HG03520 (cell line): ENCODE measurements around the gene SOWAHD.
"Not testable (repeated sequence)": the region's sequence is repeated elsewhere in the genome, so short reads cannot be mapped to it uniquely, and the experiment has no call there.

Experiments used
- ATAC-seq: cut with Tn5 transposase; IDR thresholded peaks from one replicate; pipeline ENCODE4 v1.9.1; 2021; ENCODE audit warnings: mild to moderate bottlenecking, moderate library complexity; ENCODE audit not compliant: unreplicated experiment

SOWAHD gene

GRCh38 chrX:119757646-119757978, 776 bp upstream of the SOWAHD start:
- no peak for ATAC-seq

- no peak for ATAC-seq
Observed at GRCh38 chrX:119758731-119759247, 401 bp downstream of the SOWAHD start.

DNA sequence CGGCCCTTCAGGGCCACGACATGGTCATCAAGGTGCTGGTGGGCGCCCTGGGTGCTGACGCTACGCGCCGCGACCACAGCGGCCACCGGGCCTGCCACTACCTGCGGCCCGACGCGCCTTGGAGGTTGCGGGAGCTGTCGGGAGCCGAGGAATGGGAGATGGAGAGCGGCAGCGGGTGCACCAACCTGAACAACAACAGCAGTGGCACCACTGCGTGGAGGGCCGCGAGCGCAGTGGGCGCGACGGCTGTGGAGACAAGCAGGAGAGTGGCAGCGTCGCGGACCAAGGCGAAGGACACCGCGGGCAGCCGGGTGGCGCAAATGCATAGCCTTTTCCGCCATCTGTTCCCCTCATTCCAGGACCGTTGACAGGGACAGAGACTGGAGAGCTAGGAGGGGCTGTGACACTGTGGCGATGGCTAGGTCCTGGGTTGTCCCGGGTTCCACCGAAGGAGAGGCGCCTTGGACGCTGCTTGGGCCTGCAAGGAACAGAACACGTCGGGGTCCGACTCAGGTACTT, 919 bp downstream of the SOWAHD start:
- ATAC-seq = no peak

- no peak for ATAC-seq
Observed at GRCh38 chrX:119760026-119760877, 1.9 kb downstream of the SOWAHD start.

- ATAC-seq = no peak
Observed at GRCh38 chrX:119762718-119763117, 4.3 kb downstream of the SOWAHD start.

- no peak for ATAC-seq
Observed at GRCh38 chrX:119763181-119763580, 4.8 kb downstream of the SOWAHD start.

DNA sequence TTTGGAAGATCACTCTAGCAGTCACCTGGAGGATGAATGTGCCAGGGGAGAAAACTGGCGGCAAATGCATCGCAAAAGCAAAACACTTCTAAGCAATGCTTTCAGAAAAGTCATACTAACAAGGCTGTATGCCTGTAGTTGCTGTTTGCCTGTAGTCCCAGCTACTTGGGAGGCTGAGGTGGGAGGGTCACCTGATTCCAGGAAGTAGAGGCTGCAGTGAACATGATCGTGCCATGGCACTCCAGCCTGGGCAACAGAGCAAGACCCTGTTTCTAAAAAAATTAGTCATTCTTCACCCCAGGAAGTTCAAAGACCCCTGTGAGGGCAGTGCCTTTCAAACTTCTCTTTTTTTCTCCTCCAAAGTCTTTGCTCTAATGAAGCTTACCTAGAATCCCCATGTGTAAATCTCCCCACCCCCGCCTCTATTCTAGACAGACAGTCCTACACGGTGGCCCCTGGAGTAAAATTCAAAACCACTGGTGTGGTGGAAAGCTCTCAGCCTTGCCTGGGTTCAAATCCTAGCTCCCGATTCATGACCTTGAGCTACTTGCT, 5.5 kb downstream of the SOWAHD start:
- no peak for ATAC-seq

DNA sequence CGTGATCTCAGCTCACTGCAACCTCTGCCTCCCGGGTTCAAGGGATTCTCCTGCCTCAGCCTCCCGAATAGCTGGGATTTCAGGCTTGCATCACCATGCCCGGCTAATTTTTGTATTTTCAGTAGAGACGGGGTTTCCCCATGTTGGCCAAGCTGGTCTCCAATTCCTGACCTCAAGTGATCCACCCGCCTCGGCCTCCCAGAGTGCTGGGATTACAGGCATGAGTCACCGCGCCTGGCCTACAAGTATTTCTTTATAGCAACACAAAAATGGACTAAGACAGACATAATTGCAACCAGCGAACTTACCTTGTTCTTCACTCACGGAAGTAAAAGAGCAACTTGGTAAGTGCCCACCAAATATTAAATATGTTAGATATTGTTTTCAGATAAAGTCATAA, 10.0 kb downstream of the SOWAHD start:
- not testable (repeated sequence) for ATAC-seq

GRCh38 chrX:119769388-119769787, 11.0 kb downstream of the SOWAHD start:
- ATAC-seq = not testable (repeated sequence)

DNA sequence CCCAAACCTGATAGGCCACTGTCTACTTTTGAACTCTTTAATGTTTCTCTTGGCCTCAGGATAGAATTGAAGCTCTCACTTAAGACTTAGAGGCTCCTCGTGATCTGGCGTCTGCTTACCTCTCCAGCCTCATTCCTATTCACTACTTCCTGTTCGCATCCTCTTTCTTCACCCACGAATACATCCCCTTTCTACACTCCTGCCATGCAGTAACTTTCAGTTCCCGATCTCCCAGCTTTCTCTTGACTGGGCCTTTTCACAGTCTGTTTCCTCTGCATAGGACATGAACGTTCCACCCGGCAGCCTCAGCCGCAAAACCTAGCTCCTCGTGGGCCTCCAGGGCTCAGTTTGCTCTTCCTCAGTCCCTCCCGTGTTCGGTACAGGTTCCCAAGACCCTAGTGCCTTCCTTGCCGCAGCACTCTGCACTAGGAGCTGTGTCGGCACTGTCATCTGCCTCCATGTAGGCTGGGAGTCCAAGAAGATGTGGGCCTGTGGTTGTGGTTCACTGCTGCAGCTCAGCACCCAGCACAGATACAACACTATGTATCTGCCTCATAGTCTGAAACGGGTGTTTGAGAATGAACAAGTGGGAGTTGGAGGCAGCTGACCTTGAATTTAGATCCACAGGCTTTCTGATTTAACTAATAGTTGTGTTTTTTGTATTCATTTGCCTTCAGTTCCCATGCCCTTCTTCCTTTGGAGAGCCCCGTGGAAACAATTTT, 17.3 kb downstream of the SOWAHD start:
- ATAC-seq = no peak

DNA sequence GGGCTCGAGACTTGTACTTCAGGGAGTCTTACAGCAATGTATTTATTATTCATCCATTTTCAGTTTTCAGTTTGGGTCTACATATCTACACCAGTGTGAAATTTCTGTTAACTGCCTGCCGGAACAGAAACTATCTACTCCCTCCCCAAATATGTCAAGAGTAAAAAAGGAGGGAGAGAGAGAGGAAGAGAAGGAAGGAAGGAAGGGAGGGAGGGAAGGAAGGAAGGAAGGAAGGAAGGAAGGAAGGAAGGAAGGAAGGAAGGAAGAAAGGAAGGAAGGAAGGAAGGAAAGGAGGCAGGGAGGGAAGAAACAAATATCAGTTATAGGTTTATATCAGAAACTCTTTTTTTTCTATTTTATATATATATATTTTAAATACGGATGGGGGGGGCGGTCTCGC, 20.4 kb downstream of the SOWAHD start:
- no peak for ATAC-seq

GRCh38 chrX:119783026-119783425, 24.6 kb downstream of the SOWAHD start:
- no peak for ATAC-seq

GRCh38 chrX:119784747-119785446, 26.5 kb downstream of the SOWAHD start:
- ATAC-seq = no peak

DNA sequence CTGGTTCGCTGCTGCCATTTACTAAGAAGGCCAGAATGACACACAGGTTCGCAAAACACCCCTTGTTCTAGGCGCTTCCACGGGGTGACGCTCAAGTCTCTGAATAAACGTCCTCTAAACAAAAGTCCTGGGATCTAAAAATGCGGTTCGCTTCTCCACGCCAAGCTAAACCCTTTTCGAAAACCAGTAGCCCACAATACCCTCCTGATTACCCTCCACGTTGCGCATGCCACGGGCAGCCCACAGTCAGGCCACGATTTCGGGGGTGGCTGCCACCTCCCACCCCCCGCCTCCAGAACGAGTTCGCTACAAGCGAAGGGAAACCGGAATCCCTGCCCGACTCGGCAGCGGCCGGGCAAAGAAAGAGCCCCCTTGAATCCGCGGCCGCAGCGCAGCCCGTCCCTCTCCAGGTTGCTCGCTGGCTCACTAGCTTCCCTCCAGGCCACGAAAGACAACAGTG, 32.6 kb downstream of the SOWAHD start:
- ATAC-seq = peak; percentile 14

GRCh38 chrX:119791437-119792231, 33.2 kb downstream of the SOWAHD start, which contains the start of gene RPL39:
TSS of gene RPL39 (minus strand) at chrX:119791630. CDS start at chrX:119791576, 54 bp downstream.
- ATAC-seq = peak; percentile 79

- no peak for ATAC-seq
Observed at GRCh38 chrX:119801253-119802221, 43.1 kb downstream of the SOWAHD start.

- ATAC-seq = no peak
Observed at GRCh38 chrX:119802546-119802945, 44.2 kb downstream of the SOWAHD start.

DNA sequence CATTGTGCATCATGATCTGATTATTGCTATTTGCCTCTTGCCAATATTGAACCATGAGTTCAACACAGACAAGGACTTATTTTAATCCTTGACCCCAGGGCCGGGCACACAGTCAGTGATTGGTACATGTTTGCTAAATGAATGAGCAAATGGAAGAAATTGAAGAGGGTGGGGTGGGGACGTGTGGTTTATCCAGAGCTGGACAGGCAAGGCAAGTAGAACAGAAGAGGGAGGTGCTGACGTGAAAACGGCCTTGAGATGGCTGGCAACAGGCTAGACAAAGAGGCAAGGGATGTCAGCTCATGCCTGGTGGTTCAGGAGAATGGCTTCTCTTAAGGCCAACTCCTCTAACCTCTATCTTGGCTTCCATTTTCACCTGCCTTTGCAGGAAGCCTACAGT, 50.1 kb downstream of the SOWAHD start:
- not testable (repeated sequence) for ATAC-seq

DNA sequence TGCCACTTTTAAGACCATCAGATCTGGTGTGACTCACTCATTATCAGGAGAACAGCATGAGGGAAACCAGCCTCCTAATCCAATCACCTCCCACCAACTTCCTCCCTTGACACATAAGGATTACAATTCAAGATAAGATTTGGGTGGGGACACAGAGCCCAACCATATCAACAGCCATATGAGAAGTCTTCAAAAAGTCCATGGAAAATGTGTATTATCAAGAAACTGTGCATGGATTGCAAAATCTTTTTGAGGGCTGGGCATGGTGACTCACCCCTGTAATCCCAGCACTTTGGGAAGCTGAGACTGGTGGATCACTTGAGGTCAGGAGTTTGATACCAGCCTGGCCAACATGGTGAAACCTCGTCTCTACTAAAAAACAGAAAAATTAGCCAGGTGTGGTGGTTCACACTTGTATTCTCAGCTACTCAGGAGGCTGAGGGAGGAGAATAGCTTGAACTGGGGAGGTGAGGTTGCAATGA, 50.8 kb downstream of the SOWAHD start:
- ATAC-seq = no peak
